ENCODE data around the gene PARG.
"Not testable (repeated sequence)": the region's sequence is repeated elsewhere in the genome, so short reads cannot be mapped to it uniquely, and the experiment has no call there.

Gene PARG

GRCh38 chr10:49903829-49904228, 38.0 kb downstream of the PARG start:
- DNase-seq (ENCODE audit: low spot score) = not testable (repeated sequence)

GRCh38 chr10:49900406-49900805, 41.4 kb downstream of the PARG start:
- not testable (repeated sequence) for DNase-seq (ENCODE audit: low spot score)

- DNase-seq (ENCODE audit: low spot score) = not testable (repeated sequence)
Observed at GRCh38 chr10:49899999-49900398, 41.8 kb downstream of the PARG start.

- not testable (repeated sequence) for DNase-seq (ENCODE audit: low spot score)
Observed at GRCh38 chr10:49890025-49890424, 51.8 kb downstream of the PARG start.

DNA sequence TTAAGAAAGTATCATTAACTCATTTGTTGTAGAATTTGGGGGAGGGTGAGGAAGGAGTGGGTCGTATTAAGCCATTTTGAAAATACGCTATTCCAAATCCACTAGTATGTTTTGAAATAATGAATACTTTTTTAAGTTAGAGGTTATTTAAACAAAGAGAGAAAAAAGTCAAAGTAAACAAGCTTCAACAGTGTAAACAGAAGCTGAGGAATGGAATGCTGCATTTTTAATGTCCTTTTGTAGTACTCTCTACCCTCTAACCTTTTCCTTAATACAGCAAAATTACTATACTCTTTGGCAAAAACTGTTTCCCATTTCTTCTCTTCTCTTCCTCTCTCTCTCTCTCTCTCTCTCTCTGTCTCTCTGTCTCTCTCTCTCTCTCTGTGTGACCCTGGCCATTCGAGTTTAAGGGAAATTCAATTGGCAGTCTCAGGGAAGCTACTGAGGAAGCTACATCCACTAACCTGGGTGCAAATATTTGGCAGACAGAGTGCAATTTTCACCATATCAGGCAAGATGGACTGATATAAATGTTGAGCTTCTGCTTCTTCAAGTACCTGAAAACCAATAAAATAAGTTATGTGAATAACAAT, 57.0 kb downstream of the PARG start:
- not testable (repeated sequence) for DNase-seq (ENCODE audit: low spot score)

- not testable (repeated sequence) for DNase-seq (ENCODE audit: low spot score)
Observed at GRCh38 chr10:49883852-49884251, 58.0 kb downstream of the PARG start.

- DNase-seq (ENCODE audit: low spot score) = not testable (repeated sequence)
Observed at GRCh38 chr10:49882327-49882726, 59.5 kb downstream of the PARG start.

- DNase-seq (ENCODE audit: low spot score) = not testable (repeated sequence)
Observed at GRCh38 chr10:49872740-49873139, 69.1 kb downstream of the PARG start.

DNA sequence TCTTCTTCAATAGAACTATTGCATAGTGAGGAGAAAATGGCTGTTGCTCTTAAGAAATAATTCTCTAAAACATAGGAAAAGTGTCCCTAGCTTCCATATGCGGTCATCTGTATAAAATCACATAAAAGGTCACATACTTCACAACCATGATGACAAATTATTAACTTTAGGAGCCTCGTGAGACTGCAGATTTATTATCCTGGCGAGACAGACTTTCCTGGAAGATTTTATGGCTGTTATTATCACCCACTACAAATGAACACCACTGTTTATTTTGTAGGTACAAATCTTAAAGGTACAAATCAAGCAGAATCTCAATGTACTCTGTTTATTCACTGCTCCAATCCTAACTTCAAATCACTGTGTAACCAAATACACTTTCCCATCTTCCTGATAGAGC, 70.4 kb downstream of the PARG start:
- not testable (repeated sequence) for DNase-seq (ENCODE audit: low spot score)

- DNase-seq (ENCODE audit: low spot score) = not testable (repeated sequence)
Observed at GRCh38 chr10:49859933-49860332, 81.9 kb downstream of the PARG start.

DNA sequence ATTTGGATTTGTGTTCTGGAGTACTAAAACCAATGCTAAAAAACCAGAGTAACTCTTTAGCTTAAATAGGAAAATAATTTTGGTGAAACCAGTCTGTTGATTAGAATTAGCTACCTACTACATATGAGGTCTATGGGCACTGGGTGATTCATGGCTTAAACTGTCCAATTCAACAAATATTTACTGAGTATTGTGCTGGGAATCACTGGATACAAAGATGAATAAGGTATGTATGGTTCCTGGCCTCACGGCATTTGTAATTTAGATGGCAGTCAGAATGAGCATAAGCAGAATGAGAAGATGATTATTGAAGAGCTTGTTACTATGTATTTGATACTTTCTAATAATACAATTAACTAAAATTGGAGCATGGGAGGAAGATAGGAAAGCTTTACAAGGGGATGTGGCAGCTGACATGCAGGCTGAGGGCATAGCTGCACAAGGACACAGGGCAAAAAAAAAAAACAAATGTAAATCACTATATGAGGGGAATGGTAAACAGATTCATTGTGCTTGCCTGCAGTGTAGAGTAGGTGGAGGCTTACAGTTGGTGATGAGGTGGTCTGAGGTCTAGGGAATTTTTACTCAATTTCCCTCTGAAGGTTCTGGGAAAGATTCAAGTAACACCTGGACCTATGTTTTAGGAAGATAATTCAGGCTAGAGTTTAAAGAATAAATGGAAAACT, 83.0 kb downstream of the PARG start:
- not testable (repeated sequence) for DNase-seq (ENCODE audit: low spot score)

GRCh38 chr10:49849520-49849919, 92.3 kb downstream of the PARG start:
- not testable (repeated sequence) for DNase-seq (ENCODE audit: low spot score)

DNA sequence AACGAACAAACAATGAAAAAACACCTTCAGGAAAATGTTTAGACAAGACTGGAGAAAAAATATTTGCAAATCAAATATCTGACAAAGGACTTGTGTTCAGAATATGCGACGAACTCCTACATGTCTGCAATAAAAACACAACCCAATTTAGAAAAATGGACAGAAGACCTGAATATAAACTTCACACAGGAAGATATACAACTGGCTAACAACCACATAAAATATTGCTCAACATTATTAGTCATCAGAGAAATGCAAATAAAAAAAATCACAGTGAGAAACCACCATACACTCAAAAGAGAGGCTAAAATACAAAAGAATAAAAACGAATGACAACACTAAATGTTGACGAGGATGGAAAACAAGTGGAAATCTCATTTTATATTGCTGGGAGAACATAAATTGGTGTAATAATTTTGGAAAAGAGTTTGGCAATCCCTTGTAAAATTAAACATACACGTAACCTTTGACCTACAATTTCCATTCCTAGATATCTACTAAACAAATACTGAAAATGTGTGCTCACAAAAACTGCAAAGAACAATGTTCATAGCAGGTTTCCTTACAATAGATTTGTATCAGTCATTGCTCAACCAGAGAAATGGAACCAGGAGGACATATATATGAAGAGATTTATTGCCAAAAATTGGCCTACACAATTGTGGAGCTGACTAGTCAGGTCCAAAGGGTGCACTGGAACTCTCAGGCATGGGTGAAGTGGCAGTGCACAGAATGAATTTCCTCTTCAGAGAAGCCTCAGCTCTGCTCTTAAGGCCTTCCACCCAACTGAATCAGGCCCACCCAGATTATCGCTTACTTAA, 96.8 kb downstream of the PARG start:
- TF ChIP-seq CTCF (IDR thresholded peaks at IDR 0.05; ENCODE audit: extremely low read depth, missing control alignments) = no peak
- DNase-seq (ENCODE audit: low spot score) = no peak

- not testable (repeated sequence) for DNase-seq (ENCODE audit: low spot score)
Observed at GRCh38 chr10:49842333-49842628, 99.5 kb downstream of the PARG start.

DNA sequence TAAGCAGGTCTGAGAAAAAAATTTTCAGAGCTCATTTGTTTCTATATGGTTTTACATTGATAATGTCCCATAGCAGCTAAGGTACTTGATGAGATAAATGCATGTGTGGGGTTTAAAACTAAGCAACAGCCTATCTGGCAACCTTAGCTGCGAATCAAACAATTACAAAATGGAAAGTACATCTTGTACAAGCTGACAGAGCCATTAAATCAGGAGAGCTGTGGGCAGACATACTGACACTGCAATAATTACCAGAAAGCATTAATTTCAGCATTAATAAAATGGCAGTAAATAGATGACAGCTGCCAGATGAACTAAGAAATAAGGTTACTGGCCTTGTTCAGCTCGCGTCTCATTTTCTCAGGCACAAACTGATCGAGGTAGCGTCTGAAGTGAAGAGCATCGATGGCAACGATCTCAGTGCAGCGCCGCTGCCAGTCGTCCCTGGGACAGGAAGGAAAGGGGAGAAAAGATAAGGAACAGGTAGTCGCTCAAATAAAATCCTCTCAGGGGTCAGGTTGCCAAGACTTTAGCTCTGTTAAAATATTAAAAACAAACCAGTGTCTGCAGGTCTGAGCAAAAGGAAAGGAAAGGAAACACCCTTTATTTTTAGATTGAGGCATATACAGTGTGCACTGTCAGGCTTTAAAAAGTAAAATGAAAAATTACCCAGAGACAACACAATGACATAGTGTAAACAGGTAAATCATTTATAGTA, 100.1 kb downstream of the PARG start:
- DNase-seq (ENCODE audit: low spot score) = no peak
- no peak for TF ChIP-seq CTCF (IDR thresholded peaks at IDR 0.05; ENCODE audit: extremely low read depth, missing control alignments)

Measured in GM20000 (cell line).